ENCODE data around the gene LRRC8C. TPM values are rescaled to one million over a fixed set of nuclear protein-coding genes. Genes with fewer than 3 reads are reported as not detected.

The LRRC8C gene
- total and polyA plus RNA-seq, 8 donors = 0.63 to 3.5 (median 1.1) TPM

DNA sequence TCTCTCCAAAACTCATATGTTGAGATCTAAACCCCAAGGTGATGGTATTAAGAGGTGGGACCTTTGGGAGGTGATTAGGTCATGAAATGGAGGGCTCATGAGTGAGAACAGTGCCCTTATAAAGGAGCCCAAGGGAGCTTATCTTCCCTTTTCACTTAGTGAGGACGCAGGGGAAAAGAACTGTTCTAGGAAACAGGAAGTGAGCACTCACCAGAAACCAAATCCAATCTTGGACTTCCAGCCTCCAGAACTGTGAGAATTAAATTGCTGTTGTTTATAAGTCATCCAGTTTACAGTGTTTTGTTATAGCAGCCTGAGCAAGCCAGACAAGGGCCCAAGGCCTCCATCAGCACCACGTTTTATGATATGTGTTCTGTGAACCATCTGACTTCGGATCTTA lies 127.6 kb downstream of the LRRC8C start:
- Histone ChIP-seq H3K36me3 (no peaks in the 10 kb centered on the region), H3K4me1 (peaks cover 0 to 5% (median 4%) of the 10 kb centered on the region in 3 donors), H3K9me3 (no peaks in the 10 kb centered on the region), H3K27ac (no peak overlapping the region), H3K4me3 (no peak overlapping the region), H3K27me3 (no peaks in the 10 kb centered on the region)
- TF ChIP-seq, protein P1, sequence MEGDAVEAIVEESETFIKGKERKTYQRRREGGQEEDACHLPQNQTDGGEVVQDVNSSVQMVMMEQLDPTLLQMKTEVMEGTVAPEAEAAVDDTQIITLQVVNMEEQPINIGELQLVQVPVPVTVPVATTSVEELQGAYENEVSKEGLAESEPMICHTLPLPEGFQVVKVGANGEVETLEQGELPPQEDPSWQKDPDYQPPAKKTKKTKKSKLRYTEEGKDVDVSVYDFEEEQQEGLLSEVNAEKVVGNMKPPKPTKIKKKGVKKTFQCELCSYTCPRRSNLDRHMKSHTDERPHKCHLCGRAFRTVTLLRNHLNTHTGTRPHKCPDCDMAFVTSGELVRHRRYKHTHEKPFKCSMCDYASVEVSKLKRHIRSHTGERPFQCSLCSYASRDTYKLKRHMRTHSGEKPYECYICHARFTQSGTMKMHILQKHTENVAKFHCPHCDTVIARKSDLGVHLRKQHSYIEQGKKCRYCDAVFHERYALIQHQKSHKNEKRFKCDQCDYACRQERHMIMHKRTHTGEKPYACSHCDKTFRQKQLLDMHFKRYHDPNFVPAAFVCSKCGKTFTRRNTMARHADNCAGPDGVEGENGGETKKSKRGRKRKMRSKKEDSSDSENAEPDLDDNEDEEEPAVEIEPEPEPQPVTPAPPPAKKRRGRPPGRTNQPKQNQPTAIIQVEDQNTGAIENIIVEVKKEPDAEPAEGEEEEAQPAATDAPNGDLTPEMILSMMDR (IDR thresholded peaks at IDR 0.05) = no peak
- 73 to 83% methylated on average over 3 of the region's 3 CpGs for WGBS, 2 donors
- FAIRE-seq (no peak), ATAC-seq (no peak), DNase-seq (no peak)
- intact Hi-C loops (cut with DNase I) = loop anchor here in 1 of 3 donors (10.0 kb wide), 2 partner anchors 126 to 276 kb away; partner anchors contain the start of gene LRRC8C

DNA sequence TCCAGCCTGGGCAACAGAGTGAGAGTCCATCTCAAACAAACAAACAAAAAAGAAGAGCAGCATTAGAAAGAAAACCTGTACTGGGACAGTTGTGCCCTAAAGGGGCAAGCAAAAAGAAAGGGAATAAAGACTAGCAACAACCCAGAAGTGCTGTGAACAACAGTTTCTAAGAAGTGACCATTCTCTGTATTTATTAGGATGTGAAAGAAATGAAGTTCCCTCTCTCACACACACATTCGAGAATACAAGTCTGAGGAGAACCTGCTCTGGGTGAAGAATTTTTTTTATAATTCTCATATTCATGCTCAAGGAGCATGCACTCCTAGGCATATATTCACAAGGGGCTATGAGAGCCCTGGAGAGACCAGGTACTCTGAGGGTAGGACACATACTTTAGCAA lies 128.4 kb downstream of the LRRC8C start:
- ATAC-seq = no peak
- no peaks in the 10 kb centered on the region for H3K9me3 ChIP-seq
- DNase-seq = no peak
- no peak overlapping the region for H3K27ac ChIP-seq
- peaks cover 0 to 5% (median 4%) of the 10 kb centered on the region in 3 donors for H3K4me1 ChIP-seq
- no peak for FAIRE-seq
- TF ChIP-seq, protein P1 (IDR thresholded peaks at IDR 0.05) = no peak
- H3K27me3 ChIP-seq = no peaks in the 10 kb centered on the region
- intact Hi-C loops (cut with DNase I) = loop anchor here in 1 of 3 donors (10.0 kb wide), 2 partner anchors 127 to 277 kb away; partner anchors contain the start of gene LRRC8C
- no peaks in the 10 kb centered on the region for H3K36me3 ChIP-seq
- no peak overlapping the region for H3K4me3 ChIP-seq
- 74 to 86% methylated on average over 1 of the region's 1 CpG for WGBS, 2 donors

DNA sequence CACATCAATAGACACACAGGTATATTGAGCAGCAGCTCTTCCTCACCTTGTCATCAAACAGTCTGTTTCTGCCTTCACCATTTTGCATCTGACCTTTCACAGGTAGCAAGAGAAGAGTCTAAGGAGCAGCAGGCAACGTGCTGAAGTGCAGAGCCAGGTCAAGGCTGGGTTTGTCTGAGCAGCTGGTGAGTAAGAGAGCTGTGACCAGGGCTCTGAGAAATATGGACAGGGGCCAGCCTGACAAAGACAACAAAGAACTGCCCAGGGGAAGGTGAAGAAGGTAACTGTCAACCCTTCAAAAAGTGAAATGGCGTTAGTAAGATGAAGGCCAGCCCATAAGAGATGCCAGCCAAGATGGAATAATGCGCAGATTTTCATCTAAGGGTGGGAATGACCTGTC lies 129.0 kb downstream of the LRRC8C start:
- TF ChIP-seq, protein P1 (IDR thresholded peaks at IDR 0.05) = no peak
- ATAC-seq (peak in 2 of 4 donors; percentile 10 to 26), DNase-seq (no peak), FAIRE-seq (no peak)
- intact Hi-C loops (cut with DNase I) = loop anchor here in 1 of 3 donors (10.0 kb wide), 2 partner anchors 127 to 277 kb away; partner anchors contain the start of gene LRRC8C
- no peaks in the 10 kb centered on the region for H3K9me3 ChIP-seq
- H3K27me3 ChIP-seq = no peaks in the 10 kb centered on the region
- no peaks in the 10 kb centered on the region for H3K36me3 ChIP-seq
- peaks cover 0 to 5% (median 4%) of the 10 kb centered on the region in 3 donors for H3K4me1 ChIP-seq
- no peak overlapping the region for H3K27ac ChIP-seq
- 69 to 71% methylated on average over 3 of the region's 3 CpGs for WGBS, 2 donors
- peak overlapping the region in 2 of 4 donors; percentile 25 to 51 for H3K4me3 ChIP-seq

DNA sequence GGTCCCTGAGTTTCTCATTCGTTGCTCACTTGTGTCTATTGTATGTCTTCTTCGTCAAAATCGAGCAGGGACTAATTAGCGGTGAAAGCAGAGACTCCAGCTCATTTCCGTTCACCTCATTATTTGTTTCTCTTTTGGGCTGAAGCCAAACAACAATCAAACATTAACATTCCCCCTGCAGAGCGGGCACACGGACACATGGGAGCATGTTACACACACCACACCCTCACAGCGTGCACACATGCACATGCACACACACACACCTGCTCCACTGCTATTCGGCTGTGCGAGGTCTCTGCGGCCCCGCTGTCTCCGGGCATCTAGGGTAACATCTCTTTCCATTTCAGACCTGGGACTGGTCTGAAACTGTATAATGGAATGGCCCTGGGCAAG lies 129.5 kb downstream of the LRRC8C start:
- FAIRE-seq = no peak
- H3K36me3 ChIP-seq = no peaks in the 10 kb centered on the region
- intact Hi-C loops (cut with DNase I) = loop anchor here in 1 of 3 donors (10.0 kb wide), 2 partner anchors 128 to 278 kb away; partner anchors contain the start of gene LRRC8C
- peak in 3 of 6 donors; percentile 28 to 64 (median 46) for DNase-seq
- peak overlapping the region; percentile 13 to 51 (median 20) for H3K4me3 ChIP-seq
- TF ChIP-seq, protein P1 (IDR thresholded peaks at IDR 0.05) = no peak
- 13 to 17% methylated on average over 13 of the region's 13 CpGs for WGBS, 2 donors
- no peaks in the 10 kb centered on the region for H3K27me3 ChIP-seq
- H3K4me1 ChIP-seq = peaks cover 0 to 5% (median 4%) of the 10 kb centered on the region in 3 donors
- peak; percentile 49 to 68 (median 60) for ATAC-seq
- peak overlapping the region in 1 of 4 donors; percentile 52 for H3K27ac ChIP-seq
- no peaks in the 10 kb centered on the region for H3K9me3 ChIP-seq
